ENCODE measurements around the gene RAP1GAP2. TPM values are rescaled to one million over a fixed set of nuclear protein-coding genes. Genes with fewer than 3 reads are reported as not detected.

Gene RAP1GAP2
- total RNA-seq, 1 experiment from 2014 or later, result 72.8 TPM

- peaks cover 51% of the 10 kb centered on the region for H3K4me1 Mint-ChIP-seq
- no peaks in the 10 kb centered on the region for H3K9me3 Mint-ChIP-seq
- H3K4me3 Mint-ChIP-seq, result no peak overlapping the region
- no peak for DNase-seq (ENCODE audit: low spot score)
- H3K27me3 Mint-ChIP-seq (ENCODE audit: low read depth), result no peaks in the 10 kb centered on the region
- POLR2A ChIA-PET, result interaction anchor here (0.8 to 1.0 kb wide), 2 partner anchors 14 to 17 kb away, joined by 3 to 5 read pairs; no protein-coding TSS in a partner anchor
- H3K36me3 Mint-ChIP-seq, result peaks cover 11% of the 10 kb centered on the region
- CTCF ChIA-PET, result interaction anchor here (0.6 to 8.1 kb wide), 5 partner anchors 52 to 271 kb away, joined by 3 to 37 read pairs (median 3); no protein-coding TSS in a partner anchor
- ATAC-seq, result no peak
- peak overlapping the region; percentile 41; the same call in 1 of the 2 replicates for H3K27ac Mint-ChIP-seq
- TF ChIP-seq ZBTB43 (CRISPR knock-in tag; IDR thresholded peaks at IDR 0.05), result no peak
- no peak for TF ChIP-seq ESRRA (CRISPR knock-in tag; IDR thresholded peaks at IDR 0.05; ENCODE audit: borderline replicate concordance)
- no peak for TF ChIP-seq HMGXB4 (CRISPR knock-in tag; IDR thresholded peaks at IDR 0.05)
- TF ChIP-seq, protein P1, sequence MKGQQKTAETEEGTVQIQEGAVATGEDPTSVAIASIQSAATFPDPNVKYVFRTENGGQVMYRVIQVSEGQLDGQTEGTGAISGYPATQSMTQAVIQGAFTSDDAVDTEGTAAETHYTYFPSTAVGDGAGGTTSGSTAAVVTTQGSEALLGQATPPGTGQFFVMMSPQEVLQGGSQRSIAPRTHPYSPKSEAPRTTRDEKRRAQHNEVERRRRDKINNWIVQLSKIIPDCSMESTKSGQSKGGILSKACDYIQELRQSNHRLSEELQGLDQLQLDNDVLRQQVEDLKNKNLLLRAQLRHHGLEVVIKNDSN (CRISPR knock-in tag; IDR thresholded peaks at IDR 0.05), result no peak
- no peak for TF ChIP-seq MXD4 (CRISPR knock-in tag; IDR thresholded peaks at IDR 0.05; ENCODE audit: borderline replicate concordance)
- no peak for TF ChIP-seq ZNF423 (CRISPR knock-in tag; IDR thresholded peaks at IDR 0.05)
- no peak for TF ChIP-seq SOX15 (CRISPR knock-in tag; IDR thresholded peaks at IDR 0.05)
- no peak for TF ChIP-seq JAZF1 (CRISPR knock-in tag; IDR thresholded peaks at IDR 0.05)
- TF ChIP-seq, protein P2, sequence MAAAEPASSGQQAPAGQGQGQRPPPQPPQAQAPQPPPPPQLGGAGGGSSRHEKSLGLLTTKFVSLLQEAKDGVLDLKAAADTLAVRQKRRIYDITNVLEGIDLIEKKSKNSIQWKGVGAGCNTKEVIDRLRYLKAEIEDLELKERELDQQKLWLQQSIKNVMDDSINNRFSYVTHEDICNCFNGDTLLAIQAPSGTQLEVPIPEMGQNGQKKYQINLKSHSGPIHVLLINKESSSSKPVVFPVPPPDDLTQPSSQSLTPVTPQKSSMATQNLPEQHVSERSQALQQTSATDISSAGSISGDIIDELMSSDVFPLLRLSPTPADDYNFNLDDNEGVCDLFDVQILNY (CRISPR knock-in tag; IDR thresholded peaks at IDR 0.05), result no peak
- no peak for TF ChIP-seq MAX (CRISPR knock-in tag; IDR thresholded peaks at IDR 0.05)
- no peak for TF ChIP-seq ERG (CRISPR knock-in tag; IDR thresholded peaks at IDR 0.05)
- TF ChIP-seq MYBL2 (CRISPR knock-in tag; IDR thresholded peaks at IDR 0.05), result no peak
- TF ChIP-seq, protein P3, sequence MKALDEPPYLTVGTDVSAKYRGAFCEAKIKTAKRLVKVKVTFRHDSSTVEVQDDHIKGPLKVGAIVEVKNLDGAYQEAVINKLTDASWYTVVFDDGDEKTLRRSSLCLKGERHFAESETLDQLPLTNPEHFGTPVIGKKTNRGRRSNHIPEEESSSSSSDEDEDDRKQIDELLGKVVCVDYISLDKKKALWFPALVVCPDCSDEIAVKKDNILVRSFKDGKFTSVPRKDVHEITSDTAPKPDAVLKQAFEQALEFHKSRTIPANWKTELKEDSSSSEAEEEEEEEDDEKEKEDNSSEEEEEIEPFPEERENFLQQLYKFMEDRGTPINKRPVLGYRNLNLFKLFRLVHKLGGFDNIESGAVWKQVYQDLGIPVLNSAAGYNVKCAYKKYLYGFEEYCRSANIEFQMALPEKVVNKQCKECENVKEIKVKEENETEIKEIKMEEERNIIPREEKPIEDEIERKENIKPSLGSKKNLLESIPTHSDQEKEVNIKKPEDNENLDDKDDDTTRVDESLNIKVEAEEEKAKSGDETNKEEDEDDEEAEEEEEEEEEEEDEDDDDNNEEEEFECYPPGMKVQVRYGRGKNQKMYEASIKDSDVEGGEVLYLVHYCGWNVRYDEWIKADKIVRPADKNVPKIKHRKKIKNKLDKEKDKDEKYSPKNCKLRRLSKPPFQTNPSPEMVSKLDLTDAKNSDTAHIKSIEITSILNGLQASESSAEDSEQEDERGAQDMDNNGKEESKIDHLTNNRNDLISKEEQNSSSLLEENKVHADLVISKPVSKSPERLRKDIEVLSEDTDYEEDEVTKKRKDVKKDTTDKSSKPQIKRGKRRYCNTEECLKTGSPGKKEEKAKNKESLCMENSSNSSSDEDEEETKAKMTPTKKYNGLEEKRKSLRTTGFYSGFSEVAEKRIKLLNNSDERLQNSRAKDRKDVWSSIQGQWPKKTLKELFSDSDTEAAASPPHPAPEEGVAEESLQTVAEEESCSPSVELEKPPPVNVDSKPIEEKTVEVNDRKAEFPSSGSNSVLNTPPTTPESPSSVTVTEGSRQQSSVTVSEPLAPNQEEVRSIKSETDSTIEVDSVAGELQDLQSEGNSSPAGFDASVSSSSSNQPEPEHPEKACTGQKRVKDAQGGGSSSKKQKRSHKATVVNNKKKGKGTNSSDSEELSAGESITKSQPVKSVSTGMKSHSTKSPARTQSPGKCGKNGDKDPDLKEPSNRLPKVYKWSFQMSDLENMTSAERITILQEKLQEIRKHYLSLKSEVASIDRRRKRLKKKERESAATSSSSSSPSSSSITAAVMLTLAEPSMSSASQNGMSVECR (CRISPR knock-in tag; IDR thresholded peaks at IDR 0.05; ENCODE audit: borderline replicate concordance), result no peak
Observed at GRCh38 chr17:2926019-2926650, 129.9 kb downstream of the RAP1GAP2 start.
